ENCODE results near the gene GNAQ. TPM values are rescaled to one million over a fixed set of nuclear protein-coding genes. Genes with fewer than 3 reads are reported as not detected.
"Not testable (repeated sequence)": the region's sequence is repeated elsewhere in the genome, so short reads cannot be mapped to it uniquely, and the experiment has no call there.

The GNAQ gene
- total RNA-seq, 1 experiment from 2014 or later, result 28.7 TPM

DNA sequence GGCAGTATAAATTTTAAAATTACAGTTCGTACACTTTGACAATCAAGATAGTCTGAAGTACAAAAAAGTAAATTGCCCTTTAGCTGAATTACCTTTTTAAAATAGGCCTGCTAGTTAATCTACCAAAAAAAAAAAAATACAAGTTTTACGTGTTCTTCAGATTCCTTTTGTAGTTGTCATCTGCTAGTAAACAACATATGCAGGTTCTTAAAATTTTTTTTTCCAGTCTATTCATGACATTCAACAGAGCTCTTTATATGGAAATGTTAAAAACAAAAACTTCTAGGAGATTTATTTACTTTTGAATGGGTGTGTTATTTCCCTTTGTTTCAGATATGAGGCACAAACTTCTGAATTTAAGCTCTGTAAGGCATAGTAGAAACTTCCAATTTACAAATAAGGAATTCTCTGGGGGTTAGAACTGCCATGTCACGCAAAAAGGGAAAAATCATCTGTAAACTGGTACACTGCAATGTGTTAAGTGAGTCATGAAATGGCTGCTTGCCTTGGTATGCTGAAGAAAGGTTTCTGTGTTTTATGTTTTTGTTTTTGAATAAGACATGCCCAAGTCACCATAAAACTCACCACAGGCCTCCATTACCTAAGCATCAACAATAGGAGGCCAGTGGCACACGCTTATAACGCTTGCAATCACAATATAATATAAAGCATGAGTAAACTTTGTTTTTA is 313.9 kb downstream of the GNAQ start:
- RAD21 ChIA-PET (ENCODE audit: low non-redundant PET in 1 of 2, low total read pairs in 2 of 2, uncharacterized antibody in 2 of 2, unreplicated experiment in 2 of 2), result not testable (repeated sequence)

DNA sequence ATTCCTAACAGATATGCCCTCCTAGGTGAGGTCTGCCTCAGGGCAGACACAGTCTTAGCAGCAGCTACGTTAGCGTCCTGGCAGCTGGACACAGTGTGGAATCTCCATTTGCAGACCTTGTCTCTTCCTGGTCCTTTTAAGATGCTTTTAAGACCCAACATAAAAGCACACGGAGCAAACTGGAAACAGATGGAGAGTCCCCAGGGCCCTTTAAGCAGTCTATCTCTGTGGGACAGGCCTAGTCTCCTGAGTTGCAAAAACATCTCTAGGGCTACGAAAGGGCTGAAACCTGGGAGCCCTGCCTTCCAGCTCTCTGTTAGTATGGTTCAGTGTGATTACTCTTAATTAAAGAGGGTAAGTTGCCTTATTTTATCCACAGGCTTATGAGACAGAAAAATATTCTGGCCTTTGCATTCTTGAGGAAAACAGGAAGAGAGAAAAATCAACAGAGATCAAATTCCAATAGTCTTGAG is 317.5 kb downstream of the GNAQ start:
- TF ChIP-seq, protein P1, sequence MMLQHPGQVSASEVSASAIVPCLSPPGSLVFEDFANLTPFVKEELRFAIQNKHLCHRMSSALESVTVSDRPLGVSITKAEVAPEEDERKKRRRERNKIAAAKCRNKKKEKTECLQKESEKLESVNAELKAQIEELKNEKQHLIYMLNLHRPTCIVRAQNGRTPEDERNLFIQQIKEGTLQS (IDR thresholded peaks at IDR 0.05), result no peak
- TF ChIP-seq ELF1 (IDR thresholded peaks at IDR 0.05; ENCODE audit: borderline replicate concordance, low read depth) (no peak), POLR2A (IDR thresholded peaks at IDR 0.05; ENCODE audit: borderline replicate concordance, extremely low read depth, insufficient read depth, insufficient read length) (no peak), POLR2AphosphoS5 (IDR thresholded peaks at IDR 0.05; ENCODE audit: low read depth, low read length) (no peak), FOSL1 (IDR thresholded peaks at IDR 0.05; ENCODE audit: low read depth) (no peak), TCF7L2 (IDR thresholded peaks at IDR 0.05; ENCODE audit: borderline replicate concordance, extremely low read depth, insufficient read depth, insufficient read length) (no peak), EZH2 (IDR thresholded peaks at IDR 0.05) (no peak), SIN3A (IDR thresholded peaks at IDR 0.05; ENCODE audit: low read depth) (no peak), CEBPB (IDR thresholded peaks at IDR 0.05; ENCODE audit: low read depth) (no peak), EZH2phosphoT487 (IDR thresholded peaks at IDR 0.05; ENCODE audit: borderline replicate concordance) (no peak), RAD21 (IDR thresholded peaks at IDR 0.05; ENCODE audit: low read depth) (no peak), EGR1 (IDR thresholded peaks at IDR 0.05; ENCODE audit: low read depth) (no peak), ZNF274 (IDR thresholded peaks at IDR 0.05; ENCODE audit: low read depth, low read length) (no peak)
- TF ChIP-seq, protein P2, sequence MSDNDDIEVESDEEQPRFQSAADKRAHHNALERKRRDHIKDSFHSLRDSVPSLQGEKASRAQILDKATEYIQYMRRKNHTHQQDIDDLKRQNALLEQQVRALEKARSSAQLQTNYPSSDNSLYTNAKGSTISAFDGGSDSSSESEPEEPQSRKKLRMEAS (IDR thresholded peaks at IDR 0.05), result no peak
- TF ChIP-seq, protein P3, sequence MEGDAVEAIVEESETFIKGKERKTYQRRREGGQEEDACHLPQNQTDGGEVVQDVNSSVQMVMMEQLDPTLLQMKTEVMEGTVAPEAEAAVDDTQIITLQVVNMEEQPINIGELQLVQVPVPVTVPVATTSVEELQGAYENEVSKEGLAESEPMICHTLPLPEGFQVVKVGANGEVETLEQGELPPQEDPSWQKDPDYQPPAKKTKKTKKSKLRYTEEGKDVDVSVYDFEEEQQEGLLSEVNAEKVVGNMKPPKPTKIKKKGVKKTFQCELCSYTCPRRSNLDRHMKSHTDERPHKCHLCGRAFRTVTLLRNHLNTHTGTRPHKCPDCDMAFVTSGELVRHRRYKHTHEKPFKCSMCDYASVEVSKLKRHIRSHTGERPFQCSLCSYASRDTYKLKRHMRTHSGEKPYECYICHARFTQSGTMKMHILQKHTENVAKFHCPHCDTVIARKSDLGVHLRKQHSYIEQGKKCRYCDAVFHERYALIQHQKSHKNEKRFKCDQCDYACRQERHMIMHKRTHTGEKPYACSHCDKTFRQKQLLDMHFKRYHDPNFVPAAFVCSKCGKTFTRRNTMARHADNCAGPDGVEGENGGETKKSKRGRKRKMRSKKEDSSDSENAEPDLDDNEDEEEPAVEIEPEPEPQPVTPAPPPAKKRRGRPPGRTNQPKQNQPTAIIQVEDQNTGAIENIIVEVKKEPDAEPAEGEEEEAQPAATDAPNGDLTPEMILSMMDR (IDR thresholded peaks at IDR 0.05 in 2 of 3, conservative IDR thresholded peaks at IDR 0.05 in 1 of 3; ENCODE audit: borderline replicate concordance in 1 of 3, insufficient read depth in 1 of 3, low read depth in 2 of 3, low read length in 2 of 3), result no peak
- TF ChIP-seq, protein P4, sequence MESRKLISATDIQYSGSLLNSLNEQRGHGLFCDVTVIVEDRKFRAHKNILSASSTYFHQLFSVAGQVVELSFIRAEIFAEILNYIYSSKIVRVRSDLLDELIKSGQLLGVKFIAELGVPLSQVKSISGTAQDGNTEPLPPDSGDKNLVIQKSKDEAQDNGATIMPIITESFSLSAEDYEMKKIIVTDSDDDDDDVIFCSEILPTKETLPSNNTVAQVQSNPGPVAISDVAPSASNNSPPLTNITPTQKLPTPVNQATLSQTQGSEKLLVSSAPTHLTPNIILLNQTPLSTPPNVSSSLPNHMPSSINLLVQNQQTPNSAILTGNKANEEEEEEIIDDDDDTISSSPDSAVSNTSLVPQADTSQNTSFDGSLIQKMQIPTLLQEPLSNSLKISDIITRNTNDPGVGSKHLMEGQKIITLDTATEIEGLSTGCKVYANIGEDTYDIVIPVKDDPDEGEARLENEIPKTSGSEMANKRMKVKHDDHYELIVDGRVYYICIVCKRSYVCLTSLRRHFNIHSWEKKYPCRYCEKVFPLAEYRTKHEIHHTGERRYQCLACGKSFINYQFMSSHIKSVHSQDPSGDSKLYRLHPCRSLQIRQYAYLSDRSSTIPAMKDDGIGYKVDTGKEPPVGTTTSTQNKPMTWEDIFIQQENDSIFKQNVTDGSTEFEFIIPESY (IDR thresholded peaks at IDR 0.05; ENCODE audit: extremely low read depth, insufficient replicate concordance, low read length), result no peak
- no peaks in the 10 kb centered on the region for H3K9me3 ChIP-seq (ENCODE audit: control insufficient read depth in 1 of 2, insufficient read depth in 1 of 2, low read depth in 1 of 2, low read length in 2 of 2)
- intact Hi-C loops (cut with micrococcal nuclease), result no loop called here
- no peak overlapping the region for H3K27ac ChIP-seq (ENCODE audit: low read depth, low read length)
- no peaks in the 10 kb centered on the region for H3K36me3 ChIP-seq (ENCODE audit: control insufficient read depth in 1 of 2, insufficient read depth in 2 of 2, low read length in 2 of 2)
- POLR2A ChIA-PET, result no interaction called here
- CTCF ChIA-PET, result no interaction called here
- no peaks in the 10 kb centered on the region for H3K27me3 ChIP-seq (ENCODE audit: insufficient read depth, low read length)
- no peak overlapping the region for H3K4me2 ChIP-seq (ENCODE audit: low read length)
- no peaks in the 10 kb centered on the region for H4K20me1 ChIP-seq (ENCODE audit: insufficient read depth)
- no peaks in the 10 kb centered on the region for H3K4me1 ChIP-seq (ENCODE audit: control insufficient read depth in 1 of 2, insufficient read depth in 2 of 2, low read length in 2 of 2)
- DNase-seq (ENCODE audit: low read depth, low spot score) (no peak), ATAC-seq (no peak)
- H3K9ac ChIP-seq (ENCODE audit: low read length), result no peak overlapping the region
- no peaks in the 10 kb centered on the region for H3K79me2 ChIP-seq (ENCODE audit: insufficient read depth, low read length)
- H3K4me3 ChIP-seq (replicated peaks in 1 of 2; ENCODE audit: low read depth in 1 of 2, low read length in 2 of 2), result no peak overlapping the region
- no peak overlapping the region for H2AFZ ChIP-seq (ENCODE audit: low read depth, low read length, poor library complexity, severe bottlenecking)
- RAD21 ChIA-PET (ENCODE audit: low non-redundant PET in 1 of 2, low total read pairs in 2 of 2, uncharacterized antibody in 2 of 2, unreplicated experiment in 2 of 2), result no interaction called here
- BruUV-seq (replicated peaks), result no TSS peak
- no peaks in the 10 kb centered on the region for H3K9me2 ChIP-seq (ENCODE audit: insufficient read depth)

More for the DNA sequence above, 313.9 kb downstream of the GNAQ start:
- POLR2A ChIA-PET; H3K27me3 ChIP-seq (ENCODE audit: insufficient read depth, low read length); BruUV-seq (replicated peaks); H3K4me2 ChIP-seq (ENCODE audit: low read length); H3K9me2 ChIP-seq (ENCODE audit: insufficient read depth); H3K27ac ChIP-seq (ENCODE audit: low read depth, low read length); H2AFZ ChIP-seq (ENCODE audit: low read depth, low read length, poor library complexity, severe bottlenecking); ATAC-seq; H3K4me3 ChIP-seq (replicated peaks in 1 of 2; ENCODE audit: low read depth in 1 of 2, low read length in 2 of 2); H3K9me3 ChIP-seq (ENCODE audit: control insufficient read depth in 1 of 2, insufficient read depth in 1 of 2, low read depth in 1 of 2, low read length in 2 of 2); intact Hi-C loops (cut with micrococcal nuclease); H3K4me1 ChIP-seq (ENCODE audit: control insufficient read depth in 1 of 2, insufficient read depth in 2 of 2, low read length in 2 of 2); DNase-seq (ENCODE audit: low read depth, low spot score); H3K36me3 ChIP-seq (ENCODE audit: control insufficient read depth in 1 of 2, insufficient read depth in 2 of 2, low read length in 2 of 2); H3K79me2 ChIP-seq (ENCODE audit: insufficient read depth, low read length); H4K20me1 ChIP-seq (ENCODE audit: insufficient read depth); H3K9ac ChIP-seq (ENCODE audit: low read length): not testable (repeated sequence)
- CTCF ChIA-PET, result interaction anchor here (0.9 kb wide), 1 partner anchor 10 kb away, joined by 4 read pairs; no protein-coding TSS in a partner anchor
